WTC11 (cell line): ENCODE results near the gene TM9SF4. TPM values are rescaled to one million over a fixed set of nuclear protein-coding genes. Genes with fewer than 3 reads are reported as not detected.
A peak's percentile ranks its signal among the peaks of the same experiment; 100 is the strongest.

ENCODE experiments used
- ATAC-seq: fragments of 200-7000 bp; cut with Tn5 transposase; 2 replicates; pipeline ENCODE4 v1.10.0; 2021; ENCODE audit warnings: mild to moderate bottlenecking, moderate library complexity
- CTCF ChIA-PET: fragments of 300-600 bp; sonication (Branson Sonifier 250); formaldehyde crosslinking; loops from one replicate; lab custom pipeline; 2021; ENCODE audit warnings: antibody characterized with exemption; lab: Charles Lee
- POLR2A ChIA-PET: fragments of 350-600 bp; sonication (Branson Sonifier 250); formaldehyde crosslinking; loops from one replicate; lab custom pipeline; 2021; ENCODE audit warnings: antibody characterized with exemption; lab: Charles Lee
- DNase-seq: peaks from one replicate; pipeline ENCODE4 v3.0.0; 2021; ENCODE audit warnings: low spot score
- H3K27ac Mint-ChIP-seq: 2 replicates; pipeline ENCODE4 v1.8.0; 2021; ENCODE audit warnings: mixed read lengths
- H3K27me3 Mint-ChIP-seq: 2 replicates; pipeline ENCODE4 v1.8.0; 2021; ENCODE audit warnings: low read depth, mild to moderate bottlenecking, moderate library complexity, mixed read lengths
- H3K36me3 Mint-ChIP-seq: 2 replicates; pipeline ENCODE4 v1.8.0; 2021; ENCODE audit warnings: mixed read lengths
- H3K4me1 Mint-ChIP-seq: 2 replicates; pipeline ENCODE4 v1.8.0; 2022; ENCODE audit warnings: mixed read lengths
- H3K4me3 Mint-ChIP-seq: 2 replicates; pipeline ENCODE4 v1.8.0; 2021; ENCODE audit warnings: mild to moderate bottlenecking, moderate library complexity, mixed read lengths
- H3K9me3 Mint-ChIP-seq: 2 replicates; pipeline ENCODE4 v1.8.0; 2021; ENCODE audit warnings: mixed read lengths
- AR ChIP-seq: fragments of 250-450 bp; sonication (Bioruptor Pico); IDR thresholded peaks from 2 replicates; pipeline ENCODE4 v1.9.0; 2021; ENCODE audit warnings: mild to moderate bottlenecking
- ATF6 ChIP-seq: sonication (generic); formaldehyde crosslinking; IDR thresholded peaks from 2 replicates; pipeline ENCODE4 v1.8.1; 2023; ENCODE audit warnings: mild to moderate bottlenecking, missing genetic modification reagents
- CREM ChIP-seq: sonication (generic); formaldehyde crosslinking; IDR thresholded peaks from 2 replicates; pipeline ENCODE4 v1.8.1; 2022; ENCODE audit warnings: mild to moderate bottlenecking, missing genetic modification reagents, moderate library complexity
- FOXJ3 ChIP-seq: sonication (generic); formaldehyde crosslinking; IDR thresholded peaks from 2 replicates; pipeline ENCODE4 v1.9.0; 2021; ENCODE audit warnings: missing genetic modification reagents, mild to moderate bottlenecking, borderline replicate concordance
- FOXK1 ChIP-seq: sonication (generic); formaldehyde crosslinking; IDR thresholded peaks from 2 replicates; pipeline ENCODE4 v1.8.0; 2022; ENCODE audit warnings: mild to moderate bottlenecking, moderate library complexity, missing genetic modification reagents
- GABPB1 ChIP-seq: sonication (generic); formaldehyde crosslinking; IDR thresholded peaks from 2 replicates; pipeline ENCODE4 v1.8.1; 2023; ENCODE audit warnings: mild to moderate bottlenecking, missing genetic modification reagents
- OVOL2 ChIP-seq: fragments of 250-450 bp; sonication (Bioruptor Pico); IDR thresholded peaks from 2 replicates; pipeline ENCODE4 v1.9.0; 2021; ENCODE audit warnings: mild to moderate bottlenecking, borderline replicate concordance
- RORB ChIP-seq: fragments of 250-450 bp; sonication (Bioruptor Pico); IDR thresholded peaks from 2 replicates; pipeline ENCODE4 v1.9.0; 2021; ENCODE audit warnings: mild to moderate bottlenecking
- SMAD3 ChIP-seq: sonication (generic); formaldehyde crosslinking; IDR thresholded peaks from 2 replicates; pipeline ENCODE4 v1.8.0; 2022; ENCODE audit warnings: missing genetic modification reagents, mild to moderate bottlenecking, borderline replicate concordance
- SP1 ChIP-seq: sonication (generic); formaldehyde crosslinking; conservative IDR thresholded peaks from 2 replicates; pipeline ENCODE4 v1.8.1; 2022; ENCODE audit warnings: missing genetic modification reagents
- TEAD1 ChIP-seq: sonication (generic); formaldehyde crosslinking; IDR thresholded peaks from 2 replicates; pipeline ENCODE4 v1.8.0; 2022; ENCODE audit warnings: mild to moderate bottlenecking, missing genetic modification reagents
- TEAD4 ChIP-seq: sonication (generic); formaldehyde crosslinking; IDR thresholded peaks from 2 replicates; pipeline ENCODE4 v1.8.0; 2022; ENCODE audit warnings: mild to moderate bottlenecking, missing genetic modification reagents
- ZNF317 ChIP-seq: sonication (generic); formaldehyde crosslinking; IDR thresholded peaks from 2 replicates; pipeline ENCODE4 v1.8.1; 2023; ENCODE audit warnings: low read depth, mild to moderate bottlenecking, moderate library complexity, missing genetic modification reagents, borderline replicate concordance
- ZNF423 ChIP-seq: fragments of 250-450 bp; sonication (Bioruptor Pico); IDR thresholded peaks from 2 replicates; pipeline ENCODE4 v2.1.2; 2022; ENCODE audit warnings: mild to moderate bottlenecking, moderate library complexity
- total RNA-seq: library from RNA; stranded (reverse); gene quantifications from 3 replicates; pipeline ENCODE4 v1.2.3, GENCODE V29; 2021
- TF ChIP-seq, protein P1 (sequence below): sonication (generic); formaldehyde crosslinking; IDR thresholded peaks from 2 replicates; pipeline ENCODE4 v1.8.0; 2022; ENCODE audit warnings: mild to moderate bottlenecking, missing genetic modification reagents
- TF ChIP-seq, protein P2 (sequence below): fragments of 250-450 bp; sonication (Bioruptor Pico); IDR thresholded peaks from 2 replicates; pipeline ENCODE4 v2.1.2; 2022; ENCODE audit warnings: mild to moderate bottlenecking, moderate library complexity
- TF ChIP-seq, protein P3 (sequence below): sonication (generic); formaldehyde crosslinking; IDR thresholded peaks from 2 replicates; pipeline ENCODE4 v1.8.1; 2023; ENCODE audit warnings: mild to moderate bottlenecking, missing genetic modification reagents
- TF ChIP-seq, protein P4 (sequence below): fragments of 200-600 bp; IDR thresholded peaks from 2 replicates; pipeline ENCODE4 v1.8.0; 2022; ENCODE audit warnings: antibody characterized with exemption
- TF ChIP-seq, protein P5 (sequence below): sonication (generic); formaldehyde crosslinking; IDR thresholded peaks from 2 replicates; pipeline ENCODE4 v1.8.1; 2023; ENCODE audit warnings: mild to moderate bottlenecking, moderate library complexity, missing genetic modification reagents

The TM9SF4 gene
- total RNA-seq, 1 experiment from 2014 or later: 44.8 TPM

DNA sequence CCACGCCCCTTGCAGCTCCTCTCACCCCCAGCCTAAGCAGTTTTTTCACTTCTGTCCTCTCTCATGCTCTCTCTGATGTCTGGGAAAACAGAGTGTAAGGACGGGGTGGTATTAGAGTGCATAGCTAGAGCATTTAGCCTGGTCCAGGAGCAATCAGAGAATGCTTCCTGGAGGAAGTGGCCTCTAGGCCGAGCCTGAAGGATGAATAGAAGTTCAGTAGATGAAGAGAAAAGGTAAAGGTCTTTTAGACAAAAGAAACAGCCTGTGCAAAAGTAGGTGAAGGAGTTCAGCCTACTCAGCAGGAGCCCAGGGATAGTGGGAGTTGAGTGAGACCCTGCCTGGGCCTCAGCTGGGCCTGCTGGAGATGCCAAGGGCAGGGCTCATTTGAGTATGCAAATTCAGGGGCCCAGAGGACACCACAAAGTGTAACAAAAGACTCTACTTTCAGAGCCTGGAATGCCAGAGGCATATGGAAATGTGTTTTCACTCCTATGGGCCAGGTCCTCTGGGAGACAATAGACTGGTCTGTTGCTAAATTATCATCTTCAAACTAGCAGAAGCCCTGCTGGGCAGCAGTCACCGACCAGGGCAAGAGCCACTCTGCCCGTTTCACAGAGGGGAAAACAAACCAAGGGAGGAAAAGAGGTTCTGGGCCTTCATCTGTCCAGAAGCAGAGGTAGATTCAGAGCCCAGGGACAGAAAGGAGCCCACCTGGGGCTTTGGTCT, 19.7 kb upstream of the TM9SF4 start:
- ChIA-PET CTCF (interaction anchor here (1.1 to 4.1 kb wide), 11 partner anchors 18 to 243 kb away, joined by 3 to 46 read pairs (median 10); partner anchors contain the start of genes HCK and TM9SF4), POLR2A (interaction anchor here (0.6 kb wide), 1 partner anchor 121 kb away, joined by 3 read pairs; no protein-coding TSS in a partner anchor)
- Mint-ChIP-seq H3K4me3 (peak overlapping the region; percentile 27; the same call in 1 of the 2 replicates), H3K27me3 (peaks cover 6% of the 10 kb centered on the region; the same call in 1 of the 2 replicates), H3K27ac (peak overlapping the region; percentile 93), H3K36me3 (peaks cover 4% of the 10 kb centered on the region; the same call in 1 of the 2 replicates), H3K9me3 (peaks cover 10% of the 10 kb centered on the region), H3K4me1 (peaks cover 33% of the 10 kb centered on the region)
- ATAC-seq (peak; percentile 88), DNase-seq (peak; percentile 38)
- TF ChIP-seq OVOL2 (no peak), FOXJ3 (CRISPR knock-in tag) (no peak), TEAD1 (0 out of 2 replicates have a peak, but pooled peaks have one; percentile 32), FOXK1 (CRISPR knock-in tag) (0 out of 2 replicates have a peak, but pooled peaks have one; percentile 56), RORB (CRISPR knock-in tag) (no peak), ZNF423 (CRISPR knock-in tag) (peak; percentile 47; the same call in 1 of the 2 replicates), ZNF317 (CRISPR knock-in tag) (peak; percentile 83), AR (CRISPR knock-in tag) (0 out of 2 replicates have a peak, but pooled peaks have one; percentile 44), SP1 (peak; percentile 45; the same call in 1 of the 2 replicates)
- TF ChIP-seq, protein P1, sequence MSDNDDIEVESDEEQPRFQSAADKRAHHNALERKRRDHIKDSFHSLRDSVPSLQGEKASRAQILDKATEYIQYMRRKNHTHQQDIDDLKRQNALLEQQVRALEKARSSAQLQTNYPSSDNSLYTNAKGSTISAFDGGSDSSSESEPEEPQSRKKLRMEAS (CRISPR knock-in tag): no peak
- TF ChIP-seq, protein P2, sequence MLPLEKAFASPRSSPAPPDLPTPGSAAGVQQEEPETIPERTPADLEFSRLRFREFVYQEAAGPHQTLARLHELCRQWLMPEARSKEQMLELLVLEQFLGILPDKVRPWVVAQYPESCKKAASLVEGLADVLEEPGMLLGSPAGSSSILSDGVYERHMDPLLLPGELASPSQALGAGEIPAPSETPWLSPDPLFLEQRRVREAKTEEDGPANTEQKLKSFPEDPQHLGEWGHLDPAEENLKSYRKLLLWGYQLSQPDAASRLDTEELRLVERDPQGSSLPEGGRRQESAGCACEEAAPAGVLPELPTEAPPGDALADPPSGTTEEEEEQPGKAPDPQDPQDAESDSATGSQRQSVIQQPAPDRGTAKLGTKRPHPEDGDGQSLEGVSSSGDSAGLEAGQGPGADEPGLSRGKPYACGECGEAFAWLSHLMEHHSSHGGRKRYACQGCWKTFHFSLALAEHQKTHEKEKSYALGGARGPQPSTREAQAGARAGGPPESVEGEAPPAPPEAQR (CRISPR knock-in tag): no peak
- TF ChIP-seq, protein P3, sequence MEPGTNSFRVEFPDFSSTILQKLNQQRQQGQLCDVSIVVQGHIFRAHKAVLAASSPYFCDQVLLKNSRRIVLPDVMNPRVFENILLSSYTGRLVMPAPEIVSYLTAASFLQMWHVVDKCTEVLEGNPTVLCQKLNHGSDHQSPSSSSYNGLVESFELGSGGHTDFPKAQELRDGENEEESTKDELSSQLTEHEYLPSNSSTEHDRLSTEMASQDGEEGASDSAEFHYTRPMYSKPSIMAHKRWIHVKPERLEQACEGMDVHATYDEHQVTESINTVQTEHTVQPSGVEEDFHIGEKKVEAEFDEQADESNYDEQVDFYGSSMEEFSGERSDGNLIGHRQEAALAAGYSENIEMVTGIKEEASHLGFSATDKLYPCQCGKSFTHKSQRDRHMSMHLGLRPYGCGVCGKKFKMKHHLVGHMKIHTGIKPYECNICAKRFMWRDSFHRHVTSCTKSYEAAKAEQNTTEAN (CRISPR knock-in tag): 0 out of 2 replicates have a peak, but pooled peaks have one; percentile 36

- H3K36me3 Mint-ChIP-seq: peaks cover 4% of the 10 kb centered on the region; the same call in 1 of the 2 replicates
- peak; percentile 91 for DNase-seq
- H3K9me3 Mint-ChIP-seq: peaks cover 10% of the 10 kb centered on the region
- H3K4me3 Mint-ChIP-seq: no peak overlapping the region
- peaks cover 6% of the 10 kb centered on the region; the same call in 1 of the 2 replicates for H3K27me3 Mint-ChIP-seq
- H3K4me1 Mint-ChIP-seq: peaks cover 33% of the 10 kb centered on the region
- TF ChIP-seq, protein P4, sequence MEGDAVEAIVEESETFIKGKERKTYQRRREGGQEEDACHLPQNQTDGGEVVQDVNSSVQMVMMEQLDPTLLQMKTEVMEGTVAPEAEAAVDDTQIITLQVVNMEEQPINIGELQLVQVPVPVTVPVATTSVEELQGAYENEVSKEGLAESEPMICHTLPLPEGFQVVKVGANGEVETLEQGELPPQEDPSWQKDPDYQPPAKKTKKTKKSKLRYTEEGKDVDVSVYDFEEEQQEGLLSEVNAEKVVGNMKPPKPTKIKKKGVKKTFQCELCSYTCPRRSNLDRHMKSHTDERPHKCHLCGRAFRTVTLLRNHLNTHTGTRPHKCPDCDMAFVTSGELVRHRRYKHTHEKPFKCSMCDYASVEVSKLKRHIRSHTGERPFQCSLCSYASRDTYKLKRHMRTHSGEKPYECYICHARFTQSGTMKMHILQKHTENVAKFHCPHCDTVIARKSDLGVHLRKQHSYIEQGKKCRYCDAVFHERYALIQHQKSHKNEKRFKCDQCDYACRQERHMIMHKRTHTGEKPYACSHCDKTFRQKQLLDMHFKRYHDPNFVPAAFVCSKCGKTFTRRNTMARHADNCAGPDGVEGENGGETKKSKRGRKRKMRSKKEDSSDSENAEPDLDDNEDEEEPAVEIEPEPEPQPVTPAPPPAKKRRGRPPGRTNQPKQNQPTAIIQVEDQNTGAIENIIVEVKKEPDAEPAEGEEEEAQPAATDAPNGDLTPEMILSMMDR: peak; percentile 82
- TF ChIP-seq TEAD4 (CRISPR knock-in tag) (no peak), GABPB1 (CRISPR knock-in tag) (peak; percentile 75; the same call in 1 of the 2 replicates), ATF6 (CRISPR knock-in tag) (no peak), CREM (no peak), SMAD3 (no peak)
- TF ChIP-seq, protein P5, sequence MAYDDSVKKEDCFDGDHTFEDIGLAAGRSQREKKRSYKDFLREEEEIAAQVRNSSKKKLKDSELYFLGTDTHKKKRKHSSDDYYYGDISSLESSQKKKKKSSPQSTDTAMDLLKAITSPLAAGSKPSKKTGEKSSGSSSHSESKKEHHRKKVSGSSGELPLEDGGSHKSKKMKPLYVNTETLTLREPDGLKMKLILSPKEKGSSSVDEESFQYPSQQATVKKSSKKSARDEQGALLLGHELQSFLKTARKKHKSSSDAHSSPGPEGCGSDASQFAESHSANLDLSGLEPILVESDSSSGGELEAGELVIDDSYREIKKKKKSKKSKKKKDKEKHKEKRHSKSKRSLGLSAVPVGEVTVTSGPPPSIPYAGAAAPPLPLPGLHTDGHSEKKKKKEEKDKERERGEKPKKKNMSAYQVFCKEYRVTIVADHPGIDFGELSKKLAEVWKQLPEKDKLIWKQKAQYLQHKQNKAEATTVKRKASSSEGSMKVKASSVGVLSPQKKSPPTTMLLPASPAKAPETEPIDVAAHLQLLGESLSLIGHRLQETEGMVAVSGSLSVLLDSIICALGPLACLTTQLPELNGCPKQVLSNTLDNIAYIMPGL (CRISPR knock-in tag): 0 out of 2 replicates have a peak, but pooled peaks have one; percentile 26
- ChIA-PET POLR2A (interaction anchor here (0.7 to 1.5 kb wide), 2 partner anchors 50 to 157 kb away, joined by 3 to 5 read pairs; no protein-coding TSS in a partner anchor), CTCF (interaction anchor here (0.6 to 4.1 kb wide), 36 partner anchors 11 to 275 kb away, joined by 3 to 46 read pairs (median 6); partner anchors contain the start of gene PDRG1)
- H3K27ac Mint-ChIP-seq: no peak overlapping the region
- peak; percentile 62 for ATAC-seq
Observed at GRCh38 chr20:32091888-32092346, 17.6 kb upstream of the TM9SF4 start.
